ENCODE measurements around the gene NCKAP5.
A peak's percentile ranks its signal among the peaks of the same experiment; 100 is the strongest.
"Not testable (repeated sequence)": the region's sequence is repeated elsewhere in the genome, so short reads cannot be mapped to it uniquely, and the experiment has no call there.

Gene NCKAP5

GRCh38 chr2:133266041-133266925 is 302.0 kb downstream of the NCKAP5 start:
- DNase-seq (ENCODE audit: low read depth): peak; percentile 8

DNA sequence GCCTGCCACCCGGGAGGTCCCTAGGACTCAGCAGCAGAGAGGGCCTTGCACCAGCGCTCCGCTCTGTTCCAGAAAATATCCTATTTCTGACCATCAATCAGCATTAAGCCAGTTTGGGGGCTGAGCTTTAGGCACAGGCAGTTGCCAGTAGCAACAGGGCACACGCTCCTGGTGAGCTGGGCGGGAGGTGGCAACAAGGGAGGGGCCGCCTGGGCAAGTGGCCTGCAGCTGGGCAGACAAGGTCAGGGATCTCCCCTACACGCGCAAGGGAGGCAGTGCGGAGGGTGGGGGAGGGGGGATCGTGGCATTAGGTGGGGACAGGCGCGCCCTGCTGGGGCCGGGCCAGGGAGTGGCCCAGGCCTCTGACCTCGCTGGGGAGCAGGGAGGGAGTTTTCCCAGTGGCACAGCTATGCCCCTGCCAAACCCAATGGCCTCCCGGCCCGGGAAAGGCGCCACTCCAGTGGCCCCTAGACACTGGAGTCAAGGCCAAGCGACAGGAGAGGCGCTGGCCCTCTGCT is 302.8 kb downstream of the NCKAP5 start:
- peak; percentile 10 for DNase-seq (ENCODE audit: low read depth)

DNA sequence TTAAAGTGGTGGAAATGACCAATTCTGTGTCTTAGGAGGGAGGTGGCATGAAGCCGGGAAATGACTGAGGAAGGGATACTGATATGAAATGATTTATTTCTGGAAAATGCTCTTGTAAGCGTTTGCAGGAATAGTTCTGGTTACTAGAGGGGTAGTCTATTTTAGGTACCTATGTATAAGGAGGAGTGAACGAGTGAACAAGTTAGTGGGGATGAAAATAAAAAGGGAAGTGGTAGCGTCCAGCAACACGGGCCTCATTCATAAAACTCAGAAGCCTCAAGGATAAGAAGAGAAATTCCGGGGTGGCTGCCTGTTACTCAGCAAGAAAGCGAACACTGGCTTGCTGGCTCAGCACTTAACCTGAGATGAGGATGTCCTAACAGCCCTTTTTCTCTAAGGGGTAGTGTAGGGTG is 303.3 kb downstream of the NCKAP5 start:
- DNase-seq (ENCODE audit: low read depth): no peak

DNA sequence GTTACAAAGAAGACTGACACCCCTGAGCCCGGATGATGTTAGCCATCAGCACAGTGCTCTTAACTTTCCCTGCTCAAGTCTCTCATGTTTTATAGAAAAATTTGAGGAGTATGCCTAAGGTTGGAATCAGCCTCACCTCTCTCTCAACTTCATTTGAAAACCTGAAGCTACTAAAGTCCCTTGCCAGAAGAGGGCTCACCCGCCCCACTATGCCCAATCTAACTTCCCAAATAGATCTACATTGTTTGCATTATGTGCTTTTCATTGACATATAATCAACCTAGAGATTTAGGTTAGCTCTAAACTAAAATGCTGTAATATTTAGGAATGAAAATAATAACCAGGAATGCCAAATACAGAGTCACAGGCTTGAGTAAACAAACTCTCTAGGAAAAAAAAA is 305.4 kb downstream of the NCKAP5 start:
- DNase-seq (ENCODE audit: low read depth): no peak

- DNase-seq (ENCODE audit: low read depth): no peak
Measured at GRCh38 chr2:133255360-133255759, 312.9 kb downstream of the NCKAP5 start.

GRCh38 chr2:133253793-133254192 is 314.5 kb downstream of the NCKAP5 start:
- DNase-seq (ENCODE audit: low read depth): no peak

GRCh38 chr2:133252780-133253355 is 315.4 kb downstream of the NCKAP5 start:
- no peak for DNase-seq (ENCODE audit: low read depth)

DNA sequence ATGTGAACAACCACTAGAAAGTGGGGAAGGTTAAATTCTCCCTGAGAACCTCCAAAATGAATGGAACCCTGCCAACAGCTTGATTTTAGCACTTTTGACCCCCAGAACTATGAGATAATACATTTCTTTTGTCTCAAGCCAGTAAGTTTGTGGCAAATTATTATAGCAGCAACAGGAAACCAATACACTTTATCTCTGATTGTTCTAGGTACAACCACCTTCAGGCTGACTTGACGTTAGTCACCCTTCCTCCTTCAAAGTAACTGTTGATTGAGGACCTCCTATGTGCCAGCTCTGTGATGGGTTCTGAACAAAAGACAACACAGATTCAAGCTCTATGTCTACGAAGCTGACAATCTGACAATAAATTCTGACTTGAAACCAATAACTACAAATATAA is 318.9 kb downstream of the NCKAP5 start:
- no peak for DNase-seq (ENCODE audit: low read depth)

- no peak for DNase-seq (ENCODE audit: low read depth)
Measured at GRCh38 chr2:133248264-133248663, 320.0 kb downstream of the NCKAP5 start.

DNA sequence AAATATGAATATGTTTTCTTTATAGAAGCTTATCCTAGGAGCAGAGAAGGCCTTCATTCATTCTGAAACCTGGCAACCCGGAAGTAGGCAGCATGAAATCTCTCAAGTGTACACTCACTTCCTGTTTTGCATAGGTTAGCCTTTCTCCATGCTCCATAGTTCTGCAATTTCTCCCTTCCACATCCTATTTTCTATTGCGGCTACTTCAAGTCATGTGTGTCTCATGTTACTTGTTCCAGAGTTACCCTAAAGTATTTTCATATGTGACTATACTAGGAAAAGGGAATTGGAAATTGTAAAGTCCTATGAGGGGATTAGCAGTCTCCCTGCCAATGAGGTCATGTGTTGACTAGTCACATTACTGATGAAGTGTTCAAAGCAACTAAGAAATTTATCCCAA is 320.6 kb downstream of the NCKAP5 start:
- DNase-seq (ENCODE audit: low read depth): no peak

DNA sequence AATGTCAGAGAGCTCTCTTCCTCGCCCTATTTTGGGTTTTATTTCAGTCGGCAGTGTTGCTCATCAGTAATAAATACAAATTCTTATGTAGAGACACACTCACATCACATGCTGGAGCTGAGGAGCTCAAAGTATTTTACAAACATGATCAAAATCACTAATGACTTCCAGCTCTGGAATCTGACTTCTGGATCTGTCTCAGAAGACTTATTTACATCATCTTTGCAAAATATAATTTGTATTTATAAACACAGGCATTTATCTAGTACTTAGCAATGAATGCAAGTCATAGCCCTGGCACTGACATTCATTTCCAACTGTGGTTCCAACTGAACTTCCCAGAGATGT is 327.1 kb downstream of the NCKAP5 start:
- DNase-seq (ENCODE audit: low read depth): peak; percentile 86

- DNase-seq (ENCODE audit: low read depth): peak; percentile 8
Measured at GRCh38 chr2:133240491-133241223, 327.6 kb downstream of the NCKAP5 start.

DNA sequence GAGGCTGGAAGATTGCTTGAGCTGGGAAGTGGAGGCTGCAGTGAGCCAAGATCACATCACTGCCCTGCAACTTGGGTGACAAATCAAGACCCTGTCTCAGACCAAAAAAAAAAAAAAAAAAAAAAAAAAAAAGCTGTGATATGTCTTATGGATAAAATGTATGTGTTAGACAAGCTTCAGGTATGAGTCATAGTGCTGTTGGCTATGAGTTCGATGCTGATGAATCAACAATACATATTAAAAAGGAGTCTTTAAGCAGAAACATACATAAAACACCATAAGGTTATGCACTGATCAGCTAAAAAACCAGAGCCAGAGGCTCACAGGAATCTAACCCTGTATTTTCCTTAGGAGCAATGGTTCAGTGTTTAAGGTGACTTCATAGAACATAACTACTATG is 332.3 kb downstream of the NCKAP5 start:
- DNase-seq (ENCODE audit: low read depth): no peak

GRCh38 chr2:133232556-133232955 is 335.7 kb downstream of the NCKAP5 start:
- DNase-seq (ENCODE audit: low read depth): no peak

DNA sequence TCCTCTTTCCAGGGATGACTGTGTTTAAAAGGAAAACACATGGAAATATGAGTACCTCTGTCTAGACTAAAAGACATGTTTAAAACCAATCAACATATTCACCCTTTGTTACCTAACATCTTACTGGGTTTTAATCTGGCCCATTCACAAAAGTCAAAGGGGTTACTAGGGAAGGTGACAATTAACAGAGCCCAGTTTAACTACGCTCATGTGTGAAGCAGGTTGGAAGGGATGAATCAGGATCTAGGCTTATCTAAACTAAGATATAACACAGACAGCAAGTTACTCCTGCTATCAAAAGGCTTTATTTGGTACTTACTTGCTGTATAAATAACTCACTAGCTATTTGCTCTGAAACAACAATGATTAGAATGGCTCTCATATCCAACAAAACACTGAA is 337.0 kb downstream of the NCKAP5 start:
- DNase-seq (ENCODE audit: low read depth): no peak

DNA sequence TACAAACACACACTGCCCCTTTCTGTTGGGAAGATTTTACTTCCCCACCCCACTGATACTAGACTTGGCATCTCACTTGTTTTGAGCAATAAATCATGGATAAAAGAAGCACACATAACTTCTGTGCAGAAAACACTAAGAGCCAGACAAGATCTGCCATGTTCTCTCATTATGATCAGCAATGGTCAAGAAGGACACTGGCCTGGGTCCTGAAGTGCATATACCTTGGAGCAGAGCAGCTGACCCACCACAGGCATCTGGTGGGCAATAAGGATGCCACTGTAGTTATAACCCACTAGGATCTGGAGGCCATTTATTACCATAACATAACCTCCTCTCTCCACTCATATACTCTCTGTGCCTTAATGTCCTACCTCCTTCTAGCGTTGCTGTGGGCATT is 338.3 kb downstream of the NCKAP5 start:
- no peak for DNase-seq (ENCODE audit: low read depth)

- no peak for DNase-seq (ENCODE audit: low read depth)
Measured at GRCh38 chr2:133223226-133223625, 345.0 kb downstream of the NCKAP5 start.

DNA sequence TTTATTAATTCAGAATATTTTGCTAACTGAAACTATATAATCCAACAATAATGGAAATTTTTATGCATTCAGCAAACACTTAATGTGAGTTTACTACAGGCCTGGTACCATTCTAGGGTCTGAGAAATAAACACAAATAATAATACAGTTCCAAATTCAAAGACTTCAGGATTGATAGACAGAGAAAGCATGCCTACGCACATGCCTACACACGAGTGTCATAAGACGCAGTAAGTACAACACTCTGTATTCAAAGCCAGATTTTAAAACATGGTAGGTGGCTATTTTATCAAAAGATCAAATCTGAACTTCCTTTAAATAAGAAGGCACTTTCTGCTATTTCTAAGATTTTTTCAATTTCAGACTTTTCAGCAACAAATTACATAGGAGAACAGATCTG is 346.9 kb downstream of the NCKAP5 start:
- DNase-seq (ENCODE audit: low read depth): no peak

DNA sequence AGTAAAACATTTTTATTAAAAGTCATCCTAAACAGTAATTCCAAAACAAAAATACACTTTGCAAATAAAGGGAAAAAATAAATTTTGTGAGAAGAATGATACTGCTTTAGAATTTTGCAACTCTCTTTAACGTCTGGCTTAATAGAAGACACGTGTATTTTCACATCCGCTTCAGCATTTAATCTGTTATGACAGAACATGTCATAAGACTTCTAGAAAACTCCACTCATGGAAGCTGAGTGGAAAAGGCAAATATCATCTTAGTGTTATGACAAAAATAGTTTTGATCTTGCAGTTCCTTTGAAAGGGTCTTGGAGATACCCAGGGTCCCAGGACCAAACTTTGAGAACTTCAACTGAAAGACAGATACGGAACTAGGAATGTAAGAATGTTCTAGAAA is 350.1 kb downstream of the NCKAP5 start:
- no peak for DNase-seq (ENCODE audit: low read depth)

- no peak for DNase-seq (ENCODE audit: low read depth)
Measured at GRCh38 chr2:133215477-133215876, 352.8 kb downstream of the NCKAP5 start.

DNA sequence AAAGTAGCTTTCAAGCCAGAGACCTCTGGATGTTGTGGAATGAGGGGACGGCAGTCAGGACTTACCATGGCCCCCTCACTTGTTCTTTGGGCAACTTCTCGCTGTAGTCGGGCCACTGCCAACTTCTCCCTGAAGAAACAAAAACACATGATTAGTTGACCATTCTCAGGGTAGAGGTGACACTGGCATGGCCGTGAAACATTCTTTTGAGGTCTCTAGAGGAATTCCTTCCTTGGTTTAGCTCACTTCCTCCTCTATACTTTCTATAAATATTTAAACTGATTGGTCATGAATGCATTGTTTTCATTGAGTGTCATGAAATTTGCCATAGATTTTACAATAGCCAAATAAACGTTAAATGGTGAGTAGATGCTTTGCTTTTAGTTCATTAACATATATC is 354.6 kb downstream of the NCKAP5 start:
- no peak for DNase-seq (ENCODE audit: low read depth)

DNA sequence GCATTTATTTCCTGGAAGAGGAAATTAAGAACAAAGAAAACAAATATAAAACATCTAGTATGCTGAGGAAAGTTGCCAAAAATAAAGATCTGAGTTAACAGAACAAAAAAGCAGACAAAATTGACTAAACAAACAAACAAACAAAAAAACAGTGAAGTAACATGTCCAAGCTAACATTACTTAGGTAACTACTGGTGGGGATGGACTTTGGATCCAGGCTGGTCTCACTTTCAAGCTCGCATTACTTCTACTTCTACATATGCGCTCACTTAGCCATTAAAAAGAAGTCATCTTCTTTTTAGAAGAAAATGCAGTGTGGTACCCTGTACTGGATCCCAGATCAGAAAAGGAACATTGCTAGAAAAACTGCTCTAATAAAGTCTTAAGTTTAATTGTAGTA is 358.9 kb downstream of the NCKAP5 start:
- no peak for DNase-seq (ENCODE audit: low read depth)

DNA sequence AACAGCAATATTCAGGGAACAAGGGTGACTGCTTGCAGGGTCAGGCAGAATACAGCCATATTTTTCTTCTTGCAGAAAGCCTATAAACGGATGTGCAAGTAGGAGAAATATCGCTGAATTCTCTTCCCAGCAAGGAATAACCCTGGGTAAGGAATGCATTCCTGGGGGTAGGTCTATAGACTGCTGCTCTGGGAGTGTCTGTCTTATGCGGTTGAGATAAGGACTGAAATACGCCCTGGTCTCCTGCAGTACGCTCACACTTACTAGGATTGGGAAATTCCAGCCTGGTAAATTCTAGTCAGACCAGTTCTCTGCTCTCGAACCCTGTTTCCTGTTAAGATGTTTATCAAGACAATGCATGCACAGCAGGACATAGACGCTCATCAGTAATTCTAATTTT is 361.6 kb downstream of the NCKAP5 start:
- not testable (repeated sequence) for DNase-seq (ENCODE audit: low read depth)

Data from fibroblast of gingiva (primary cell).